C1 segment of cervical spinal cord (tissue), 14 donors: Measurements from ENCODE around the gene CACNA1B.
"Not testable (repeated sequence)": the region's sequence is repeated elsewhere in the genome, so short reads cannot be mapped to it uniquely, and the experiment has no call there.

ENCODE experiments used
- DNase-seq, 14 donors: peaks; one replicate each; lab custom pipeline; 2025; lab: John Stamatoyannopoulos, UW

The CACNA1B gene

DNA sequence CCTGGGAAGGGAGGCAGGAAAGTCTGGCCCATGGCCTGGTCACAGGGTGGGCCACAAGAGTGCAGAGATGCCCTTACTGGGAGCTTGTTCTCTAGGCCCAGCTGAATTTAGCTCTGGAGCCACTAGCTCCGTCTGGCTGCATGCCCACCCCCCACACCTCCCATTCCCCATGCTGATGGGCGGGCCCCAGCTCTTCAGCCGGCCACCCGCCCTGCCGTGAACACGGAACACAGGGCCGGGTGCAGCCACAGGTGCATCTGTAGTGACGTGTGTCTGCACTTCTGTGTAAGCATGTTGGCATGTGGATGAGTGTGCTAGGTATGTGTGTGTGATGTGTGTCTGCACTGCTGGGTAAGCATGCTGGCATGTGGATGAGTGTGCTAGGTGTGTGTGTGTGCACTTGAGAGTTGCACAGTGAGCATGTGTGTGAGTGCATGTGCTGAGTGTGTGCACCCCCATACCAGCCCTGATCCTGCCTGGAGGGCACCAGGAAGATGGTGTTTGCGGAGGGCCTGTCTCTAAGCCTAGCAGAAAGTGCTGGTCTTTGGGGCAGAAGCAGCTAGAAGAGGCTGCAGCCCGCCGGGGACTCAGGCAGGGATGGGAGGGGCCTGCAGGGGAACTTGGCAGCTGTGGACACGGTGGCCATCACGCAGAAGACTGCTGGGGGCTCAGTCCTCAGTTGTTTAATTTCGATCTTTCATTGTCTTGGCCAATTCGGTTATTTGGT is 136.4 kb downstream of the CACNA1B start:
- no peak for DNase-seq

DNA sequence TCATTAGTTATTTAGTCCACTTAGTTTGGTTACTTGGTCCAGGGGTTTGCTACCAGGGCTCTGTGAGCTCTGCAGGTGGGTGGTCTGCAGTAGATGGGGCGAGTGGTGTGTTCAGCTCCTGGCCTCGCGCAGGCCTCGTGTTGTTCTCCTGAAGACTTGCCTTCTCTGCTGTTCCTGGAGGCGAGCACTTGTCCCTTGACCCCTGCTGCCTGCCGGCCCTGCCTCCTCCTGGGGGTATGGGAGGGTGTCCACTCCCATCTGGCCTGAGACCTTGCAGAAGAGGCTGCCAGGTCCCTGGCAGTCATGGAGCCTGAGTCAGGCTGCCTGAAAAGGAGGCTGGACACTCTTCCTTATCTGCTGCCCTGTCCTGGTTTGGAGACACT is 137.0 kb downstream of the CACNA1B start:
- no peak for DNase-seq

DNA sequence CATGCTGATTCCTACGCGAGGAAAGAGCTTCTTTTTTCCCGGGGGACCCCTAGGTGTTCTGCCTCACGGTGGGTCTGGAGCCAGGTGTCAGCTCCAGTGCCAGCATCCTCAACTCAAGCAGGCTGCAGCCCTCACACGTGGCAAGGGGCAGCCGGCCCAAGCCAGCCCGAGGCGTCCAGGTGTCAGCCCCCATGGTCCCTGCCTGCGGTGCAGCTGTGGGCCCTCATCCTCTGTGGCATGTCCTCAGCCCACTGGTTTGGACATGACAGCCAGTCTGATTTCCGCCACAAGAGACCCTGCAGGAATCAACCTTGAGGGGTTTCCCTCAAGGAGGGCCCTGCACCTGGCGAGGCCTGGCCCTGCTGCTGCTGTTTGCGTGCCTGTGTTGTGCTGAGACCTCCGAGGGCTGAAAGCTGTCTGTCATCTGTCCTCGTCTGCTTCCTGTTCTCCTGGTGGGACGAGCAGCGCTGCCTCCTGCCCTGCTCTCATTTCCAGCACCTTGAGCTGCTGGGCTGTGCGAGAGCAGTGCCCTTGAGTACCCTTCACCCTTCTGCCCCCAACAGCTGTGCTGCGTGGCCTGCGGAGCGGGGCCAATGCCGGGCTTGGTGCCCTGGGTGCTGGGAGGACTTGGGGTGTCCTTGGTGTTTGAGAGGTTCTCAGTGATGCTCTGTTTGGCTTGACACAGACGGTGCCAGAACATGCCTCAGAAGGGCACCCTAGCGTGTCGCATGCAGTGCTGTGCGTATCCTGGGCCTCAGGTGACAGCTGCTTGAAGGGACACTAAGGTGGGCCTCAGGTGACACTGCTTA is 137.6 kb downstream of the CACNA1B start:
- DNase-seq = no peak

DNA sequence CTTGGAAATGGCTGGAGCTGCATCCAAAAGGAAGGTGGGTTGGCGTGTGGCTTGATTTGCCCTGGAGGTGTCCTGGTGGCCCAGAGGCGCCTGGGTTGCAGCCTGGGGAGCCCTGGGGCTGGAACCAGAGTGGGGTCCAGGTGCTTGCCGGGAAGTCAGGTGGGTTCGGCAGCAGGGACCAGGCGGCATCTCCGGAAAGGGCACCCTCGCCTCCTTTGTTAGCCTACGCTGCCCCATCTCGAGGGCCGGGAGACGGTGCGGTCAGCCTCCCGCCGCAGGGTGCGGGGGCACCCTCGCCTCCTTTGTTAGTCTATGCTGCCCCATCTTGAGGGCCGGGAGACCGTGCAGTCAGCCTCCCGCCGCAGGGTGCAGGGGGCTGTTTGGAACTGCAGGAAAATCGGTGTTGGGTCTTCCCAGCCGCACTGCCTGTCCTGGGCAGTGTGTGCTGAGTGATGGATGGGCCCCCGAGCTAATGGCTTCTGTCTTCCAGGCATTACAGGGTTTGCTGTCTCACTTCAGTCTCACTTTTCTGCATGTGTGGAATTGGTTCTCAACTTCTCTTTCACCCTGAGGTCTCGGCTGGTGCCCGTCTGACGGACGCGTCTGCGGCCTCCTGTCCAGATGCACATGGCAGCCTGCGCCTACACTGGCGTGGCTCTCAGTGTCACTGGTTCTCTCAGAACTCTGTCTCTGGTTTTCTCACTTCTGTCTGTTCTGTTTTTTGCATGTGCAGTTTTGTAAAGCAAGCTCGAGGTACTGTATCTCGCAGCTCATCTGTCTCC is 139.0 kb downstream of the CACNA1B start:
- DNase-seq = no peak

DNA sequence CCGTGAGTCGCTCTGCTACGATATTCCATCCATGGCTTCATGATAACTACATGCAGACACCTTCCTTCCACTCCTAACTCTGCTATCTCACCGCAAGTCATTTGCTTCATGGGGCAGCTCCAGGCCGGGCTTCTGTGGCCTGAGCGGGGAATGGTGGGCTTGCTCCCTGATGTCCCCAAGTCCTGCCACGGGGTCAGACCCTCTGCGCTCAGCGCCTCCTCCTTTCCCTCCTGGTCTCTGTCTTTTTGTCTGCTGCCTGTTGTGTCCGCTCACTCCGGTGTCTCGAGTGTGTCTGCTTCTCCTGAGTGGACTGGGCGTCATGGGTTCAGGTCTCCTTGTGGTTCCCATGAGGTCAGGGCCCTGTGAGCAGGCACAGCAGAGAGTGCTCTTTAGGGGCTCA is 139.6 kb downstream of the CACNA1B start:
- DNase-seq = no peak

DNA sequence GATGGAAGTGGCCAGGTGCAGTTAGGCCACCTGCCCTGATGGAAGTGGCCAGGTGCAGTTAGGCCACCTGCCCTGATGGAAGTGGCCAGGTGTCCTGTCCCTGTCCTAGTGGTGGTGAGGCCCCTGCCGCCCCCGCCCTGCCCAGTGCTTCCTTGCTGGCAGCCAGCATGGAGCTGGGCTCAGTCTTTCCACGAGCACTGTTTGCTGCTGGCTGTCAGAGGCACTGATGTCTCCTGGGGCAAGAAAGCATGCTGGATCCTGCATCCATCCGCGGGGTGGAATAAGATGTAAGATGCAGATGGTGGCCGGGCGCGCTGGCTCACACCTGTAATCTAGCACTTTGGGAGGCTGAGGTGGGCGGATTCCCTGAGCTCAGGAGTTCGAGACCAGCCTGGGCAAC is 141.9 kb downstream of the CACNA1B start:
- not testable (repeated sequence) for DNase-seq

DNA sequence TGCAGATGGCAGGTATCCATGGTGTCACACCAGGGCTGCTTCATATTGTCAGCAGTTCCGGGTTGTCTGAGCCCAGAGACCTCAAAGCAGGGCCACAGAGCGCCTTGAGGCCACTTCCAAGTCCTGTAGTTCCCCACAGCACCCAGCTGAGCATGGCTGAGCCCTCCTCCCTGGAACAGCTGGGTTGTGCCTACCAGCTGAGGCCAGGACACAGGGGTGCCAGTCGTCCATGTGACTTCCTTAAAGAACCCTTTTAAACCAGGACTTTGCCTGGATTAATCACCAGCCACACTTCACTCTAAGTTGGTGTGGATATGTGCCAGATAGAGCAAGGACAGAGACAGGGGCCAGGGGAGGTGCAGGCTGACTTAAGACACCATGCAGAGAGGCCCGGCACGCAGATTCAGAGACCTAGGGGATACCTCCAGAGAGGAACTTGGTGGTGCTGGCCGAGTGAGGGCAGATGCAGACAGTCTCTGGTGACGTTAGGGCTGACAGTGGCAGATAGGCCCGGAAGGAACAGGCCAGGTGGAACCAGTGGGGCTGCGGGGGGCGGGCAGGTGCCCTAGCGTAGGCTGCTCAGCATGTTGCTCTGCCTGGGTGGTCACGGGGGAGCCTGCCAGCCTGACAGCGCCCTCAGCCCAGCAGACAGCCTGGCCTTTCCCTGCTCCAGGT is 142.7 kb downstream of the CACNA1B start:
- peak in 1 of 14 donors; percentile 19 for DNase-seq

DNA sequence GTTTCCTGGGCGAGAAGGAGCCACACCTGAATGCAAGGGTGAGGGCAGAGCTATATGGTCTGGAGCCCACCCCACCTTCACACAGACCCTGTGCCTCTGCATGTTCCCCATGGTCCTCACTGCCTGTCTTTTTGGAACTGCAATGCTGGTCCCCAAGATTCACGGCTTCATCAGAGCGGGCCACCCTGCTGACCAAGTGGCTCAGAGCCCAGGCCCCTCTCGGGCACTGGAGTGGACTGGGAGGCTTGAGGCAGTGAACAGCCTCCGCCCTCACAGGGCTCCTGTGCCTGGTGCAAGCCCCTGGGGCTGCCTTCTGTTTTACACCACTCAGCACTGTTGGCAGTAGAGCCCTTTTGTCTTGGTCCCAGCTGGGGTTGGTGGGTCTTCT is 143.2 kb downstream of the CACNA1B start:
- DNase-seq = no peak

DNA sequence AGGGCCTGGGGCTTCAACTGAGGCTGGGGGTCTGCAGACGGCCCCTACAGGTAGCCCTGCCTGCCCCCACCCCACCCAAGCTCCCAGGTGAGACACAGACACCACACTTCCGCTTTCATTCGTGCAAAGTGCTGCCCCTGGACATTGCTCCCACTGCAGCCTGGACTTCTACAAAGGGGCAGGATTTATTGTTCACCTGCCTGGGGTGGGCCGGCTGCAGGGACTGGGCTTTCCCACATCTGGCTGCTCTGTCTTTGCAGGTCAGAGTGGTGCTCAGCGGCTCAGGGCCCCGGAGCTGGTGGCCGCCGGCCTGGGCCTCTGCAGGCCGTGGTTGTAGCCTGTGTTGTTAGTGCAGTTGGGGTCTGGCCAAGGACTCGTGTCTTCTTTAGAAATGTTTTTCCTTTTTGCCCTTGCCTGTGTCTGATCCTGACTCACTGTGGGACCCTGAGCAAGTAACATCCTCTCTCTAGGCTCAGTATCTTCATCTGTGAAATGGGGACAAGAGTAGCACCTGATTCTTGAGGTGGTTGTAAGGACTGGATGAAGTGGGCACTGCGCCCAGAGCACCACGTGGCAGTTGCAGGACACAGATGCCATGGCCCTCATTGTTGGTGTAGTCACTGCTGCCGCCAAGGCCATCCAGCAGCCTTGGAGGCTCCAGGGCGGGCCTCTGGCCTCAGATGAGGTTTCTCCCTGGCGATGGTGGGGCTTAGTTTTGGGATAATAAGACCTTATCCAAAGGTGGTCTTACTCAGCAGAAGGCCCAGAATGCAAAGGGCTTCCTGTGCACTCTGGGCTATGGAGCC is 143.9 kb downstream of the CACNA1B start:
- DNase-seq = no peak

DNA sequence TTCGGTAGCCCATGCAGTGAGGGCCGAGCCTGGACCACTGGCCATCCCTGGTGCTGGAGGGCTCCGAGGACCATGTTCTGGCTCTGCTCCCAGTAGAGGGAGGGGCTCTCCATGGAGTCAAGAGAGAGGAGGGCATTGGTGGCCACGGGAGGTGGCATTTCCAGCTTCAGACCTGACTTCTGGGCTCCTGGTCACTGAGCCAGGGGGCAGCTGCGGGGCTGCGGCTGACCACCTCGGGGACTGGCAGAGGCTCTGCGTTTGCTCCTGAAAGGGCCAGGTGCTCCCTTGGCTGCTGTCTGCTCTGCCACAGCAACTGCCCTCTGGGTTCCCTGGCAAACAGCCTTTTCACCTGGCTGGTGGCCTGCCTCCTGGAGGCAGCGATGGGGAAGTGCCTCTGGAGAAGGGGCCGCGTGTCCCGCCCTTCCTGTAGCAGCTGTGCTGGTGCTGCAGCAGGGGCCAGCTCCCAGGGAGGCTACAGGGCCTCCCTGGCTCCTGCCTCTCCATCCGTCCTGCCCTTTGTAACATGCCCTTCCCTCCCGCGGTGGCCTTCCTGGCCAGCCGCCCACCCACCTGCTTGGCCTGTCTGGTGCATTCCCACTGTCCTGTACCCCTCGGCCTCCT is 144.6 kb downstream of the CACNA1B start:
- peak in 1 of 14 donors; percentile 23 for DNase-seq

DNA sequence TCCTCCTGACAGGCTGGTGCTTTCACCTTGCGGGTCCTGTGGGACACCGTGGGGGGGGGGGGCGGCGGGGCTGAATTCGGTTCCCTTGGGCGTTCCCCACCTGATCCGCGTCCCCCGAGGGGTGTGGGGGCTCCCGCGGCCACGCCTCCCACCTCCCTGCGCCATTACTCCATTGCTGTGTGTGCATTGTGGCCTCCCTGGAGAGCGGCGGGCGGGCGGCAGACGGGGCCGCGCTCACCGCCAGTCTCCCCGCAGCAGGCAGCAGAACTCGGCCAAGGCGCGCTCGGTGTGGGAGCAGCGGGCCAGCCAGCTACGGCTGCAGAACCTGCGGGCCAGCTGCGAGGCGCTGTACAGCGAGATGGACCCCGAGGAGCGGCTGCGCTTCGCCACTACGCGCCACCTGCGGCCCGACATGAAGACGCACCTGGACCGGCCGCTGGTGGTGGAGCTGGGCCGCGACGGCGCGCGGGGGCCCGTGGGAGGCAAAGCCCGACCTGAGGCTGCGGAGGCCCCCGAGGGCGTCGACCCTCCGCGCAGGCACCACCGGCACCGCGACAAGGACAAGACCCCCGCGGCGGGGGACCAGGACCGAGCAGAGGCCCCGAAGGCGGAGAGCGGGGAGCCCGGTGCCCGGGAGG is 145.3 kb downstream of the CACNA1B start:
- DNase-seq = peak in 1 of 14 donors; percentile 39

DNA sequence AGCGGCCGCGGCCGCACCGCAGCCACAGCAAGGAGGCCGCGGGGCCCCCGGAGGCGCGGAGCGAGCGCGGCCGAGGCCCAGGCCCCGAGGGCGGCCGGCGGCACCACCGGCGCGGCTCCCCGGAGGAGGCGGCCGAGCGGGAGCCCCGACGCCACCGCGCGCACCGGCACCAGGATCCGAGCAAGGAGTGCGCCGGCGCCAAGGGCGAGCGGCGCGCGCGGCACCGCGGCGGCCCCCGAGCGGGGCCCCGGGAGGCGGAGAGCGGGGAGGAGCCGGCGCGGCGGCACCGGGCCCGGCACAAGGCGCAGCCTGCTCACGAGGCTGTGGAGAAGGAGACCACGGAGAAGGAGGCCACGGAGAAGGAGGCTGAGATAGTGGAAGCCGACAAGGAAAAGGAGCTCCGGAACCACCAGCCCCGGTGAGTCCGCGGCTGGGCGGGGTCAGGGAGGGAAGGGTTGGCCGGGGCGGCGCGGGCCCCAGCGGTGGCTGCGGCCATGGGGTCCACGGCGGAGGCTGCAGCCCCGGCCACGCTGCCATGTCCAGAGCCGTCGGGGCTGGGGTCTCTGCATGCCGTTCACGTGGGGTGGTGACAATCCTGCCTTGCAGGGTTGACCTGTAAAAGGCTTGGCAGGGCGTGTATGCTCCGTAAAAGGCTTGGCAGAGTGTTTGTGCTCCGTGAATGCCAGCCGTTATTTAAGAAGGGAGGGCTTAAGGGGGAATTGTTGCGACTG is 146.0 kb downstream of the CACNA1B start:
- DNase-seq = no peak

DNA sequence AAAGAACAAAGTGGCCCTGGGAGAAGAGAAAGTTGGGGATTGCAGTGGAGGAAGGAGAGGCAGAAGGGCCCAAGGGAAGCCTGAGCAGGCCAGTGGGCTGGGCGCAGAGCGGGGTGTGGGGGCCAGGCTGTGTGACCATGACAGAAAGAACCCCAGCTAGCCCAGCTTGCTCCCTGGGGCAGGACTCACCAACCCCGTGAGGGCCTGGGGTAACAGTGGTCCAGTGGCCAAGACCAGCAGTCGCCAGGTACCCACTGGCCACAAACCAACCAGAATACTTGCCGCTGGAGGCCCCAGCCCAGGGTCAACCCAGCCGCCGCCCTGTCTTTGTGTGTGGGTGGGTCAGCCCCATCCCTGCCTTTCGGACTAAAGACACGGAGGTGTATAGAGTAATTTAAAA is 146.5 kb downstream of the CACNA1B start:
- no peak for DNase-seq

DNA sequence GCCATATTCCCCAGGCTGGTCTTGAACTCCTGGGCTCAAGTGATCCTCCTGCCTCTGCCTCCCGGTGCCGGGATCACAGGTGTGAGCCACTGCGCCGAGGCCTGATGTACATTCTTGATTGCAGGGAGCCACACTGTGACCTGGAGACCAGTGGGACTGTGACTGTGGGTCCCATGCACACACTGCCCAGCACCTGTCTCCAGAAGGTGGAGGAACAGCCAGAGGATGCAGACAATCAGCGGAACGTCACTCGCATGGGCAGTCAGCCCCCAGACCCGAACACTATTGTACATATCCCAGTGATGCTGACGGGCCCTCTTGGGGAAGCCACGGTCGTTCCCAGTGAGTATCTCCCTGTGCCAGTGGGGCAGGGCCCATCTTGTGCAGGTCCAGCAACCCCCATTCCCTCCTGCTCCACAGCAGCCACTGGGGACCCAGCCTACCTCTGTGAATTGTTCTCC is 147.3 kb downstream of the CACNA1B start:
- no peak for DNase-seq

DNA sequence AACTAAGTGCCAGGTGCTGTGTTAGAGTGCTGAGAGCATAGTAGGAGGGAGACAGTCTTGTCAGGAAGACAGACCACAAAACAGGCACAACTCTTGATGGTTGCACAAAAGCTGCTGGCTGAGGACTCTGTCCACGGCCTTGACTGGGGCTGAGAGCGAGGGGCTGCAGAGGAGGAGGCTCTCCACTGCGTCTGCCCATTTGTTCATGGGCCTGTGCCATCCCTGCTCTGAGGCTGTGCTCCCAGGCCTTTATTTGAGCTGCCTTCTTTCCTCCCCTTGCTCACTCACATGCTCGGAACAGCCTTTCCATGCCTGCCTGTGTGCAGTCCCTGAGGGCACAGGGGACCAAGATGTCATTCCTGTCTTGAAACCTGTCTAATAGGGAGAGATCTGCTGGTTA is 147.8 kb downstream of the CACNA1B start:
- DNase-seq = no peak

DNA sequence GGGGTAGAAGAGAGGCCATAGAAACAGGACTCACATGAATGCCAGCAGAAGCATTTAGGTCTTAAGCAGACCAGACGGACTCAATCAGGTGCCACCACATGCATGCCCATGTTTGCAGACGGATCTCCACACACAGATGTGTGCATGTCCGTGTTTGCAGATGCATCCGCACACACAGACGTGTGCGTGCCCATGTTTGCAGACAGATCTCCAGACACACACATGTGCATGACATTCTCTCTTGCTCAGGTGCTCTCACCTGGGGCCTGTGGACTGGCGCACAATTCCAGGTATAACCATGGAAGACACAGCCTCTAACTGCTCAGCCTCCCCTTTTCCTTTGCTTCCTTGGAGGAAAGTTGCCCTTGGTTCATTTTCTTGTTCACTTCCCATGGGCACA is 148.3 kb downstream of the CACNA1B start:
- no peak for DNase-seq

DNA sequence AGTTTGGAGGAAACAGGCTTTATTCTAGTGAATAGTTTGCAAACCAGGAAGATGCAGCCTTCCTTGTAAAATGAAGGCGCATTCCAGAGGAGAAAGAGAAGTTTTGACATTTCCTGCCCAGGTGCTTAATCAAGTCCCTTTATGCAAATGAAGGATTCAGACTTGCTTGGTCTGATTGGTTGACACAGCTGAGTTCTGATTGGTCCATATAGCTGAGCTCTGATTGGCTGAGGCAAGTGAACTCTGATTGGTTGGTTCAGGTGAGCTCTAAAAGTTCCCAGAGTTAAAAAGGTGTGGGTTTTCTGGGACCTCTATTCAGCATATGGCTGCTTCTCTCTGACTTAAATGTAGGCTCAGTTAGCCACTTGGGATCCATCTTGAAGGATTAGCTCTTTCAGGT is 151.0 kb downstream of the CACNA1B start:
- DNase-seq = no peak

DNA sequence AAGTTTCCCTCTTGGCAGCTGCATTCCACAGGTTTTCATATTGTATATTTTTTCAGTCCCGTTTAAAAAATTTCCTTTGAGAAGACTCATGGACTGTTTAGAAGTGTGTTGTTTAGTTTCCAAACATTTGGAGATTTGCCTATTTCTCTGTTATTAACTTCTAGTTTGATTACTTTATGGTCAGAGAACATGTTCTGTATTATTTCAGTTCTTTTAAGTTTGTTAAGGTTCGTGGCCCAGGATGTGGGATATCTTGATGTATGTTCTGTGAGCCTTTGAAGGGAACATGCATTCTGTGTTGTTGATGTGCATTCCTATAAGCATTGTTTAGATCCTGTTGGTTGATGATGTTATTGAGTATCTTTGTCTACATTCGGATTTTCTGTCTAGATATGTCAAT is 153.6 kb downstream of the CACNA1B start:
- no peak for DNase-seq

DNA sequence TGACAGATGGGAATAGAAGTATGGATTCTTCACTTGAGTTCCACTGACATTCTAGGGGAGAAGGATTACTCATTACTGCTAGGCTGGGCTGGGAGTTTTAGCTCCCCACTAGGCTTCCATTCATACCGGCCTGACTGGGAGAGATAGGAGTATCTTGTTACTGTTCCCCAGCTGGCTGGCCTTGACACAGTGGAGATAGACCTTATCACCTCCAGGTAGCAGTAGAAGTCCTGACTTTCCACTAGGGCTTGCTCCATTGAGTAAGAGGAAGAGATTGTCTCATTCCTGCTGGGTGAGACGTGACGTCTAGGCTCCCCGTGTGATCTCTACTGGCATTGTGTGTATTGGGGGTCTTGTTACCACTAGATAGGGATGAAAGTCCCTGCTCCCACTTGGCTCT is 156.4 kb downstream of the CACNA1B start:
- no peak for DNase-seq
